Mononuclear cell (primary cell): ENCODE results near the gene EXOC4. TPM values are rescaled to one million over a fixed set of nuclear protein-coding genes. Genes with fewer than 3 reads are reported as not detected.
"Not testable (repeated sequence)": the region's sequence is repeated elsewhere in the genome, so short reads cannot be mapped to it uniquely, and the experiment has no call there.

Experiments used
- H3K27me3 ChIP-seq: 2 replicates; pipeline ENCODE4 v1.6.0; 2011; ENCODE audit warnings: low read length, control low read depth; ENCODE audit not compliant: insufficient read depth
- H3K4me1 ChIP-seq: 2 replicates; pipeline ENCODE4 v1.5.1; 2011; ENCODE audit warnings: mild to moderate bottlenecking, low read length, control low read depth; ENCODE audit not compliant: insufficient read depth
- H3K4me3 ChIP-seq: 2 replicates; pipeline ENCODE4 v1.5.1; 2011; ENCODE audit warnings: mild to moderate bottlenecking, low read length, moderate library complexity
- H3K9me3 ChIP-seq: 2 replicates; pipeline ENCODE4 v1.5.1; 2011; ENCODE audit warnings: low read depth, mild to moderate bottlenecking, control low read depth, low read length
- total RNA-seq: library from RNA; depleted of rRNA; stranded (reverse); fragments of >200 nt; gene quantifications from one replicate; pipeline ENCODE4 v1.2.3, GENCODE V29; 2012

Gene EXOC4
- total RNA-seq, 1 donor, result 106 TPM

DNA sequence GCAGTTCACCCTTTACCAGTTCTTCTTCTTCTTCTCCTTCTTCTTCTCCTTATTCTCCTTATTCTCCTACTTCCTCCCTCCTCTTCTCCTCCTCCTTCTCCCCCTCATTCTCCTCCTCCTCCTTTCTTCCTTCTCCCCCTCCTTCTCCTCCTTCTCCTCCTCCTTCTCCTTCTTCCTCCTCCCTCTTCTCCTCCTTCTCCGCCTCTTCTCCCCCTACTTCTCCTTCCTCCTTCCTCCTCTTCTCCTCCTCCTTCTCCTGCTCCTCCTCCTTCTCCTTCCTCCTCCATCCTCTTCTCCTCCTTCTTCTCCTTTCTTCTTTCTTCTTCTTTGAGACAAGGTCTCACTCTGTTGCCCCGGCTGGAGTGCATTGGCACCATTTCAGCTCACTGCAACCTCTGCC is 816.3 kb downstream of the EXOC4 start:
- no peaks in the 10 kb centered on the region for H3K27me3 ChIP-seq
- H3K9me3 ChIP-seq, result no peaks in the 10 kb centered on the region
- no peak overlapping the region for H3K4me3 ChIP-seq
- H3K4me1 ChIP-seq, result no peaks in the 10 kb centered on the region

DNA sequence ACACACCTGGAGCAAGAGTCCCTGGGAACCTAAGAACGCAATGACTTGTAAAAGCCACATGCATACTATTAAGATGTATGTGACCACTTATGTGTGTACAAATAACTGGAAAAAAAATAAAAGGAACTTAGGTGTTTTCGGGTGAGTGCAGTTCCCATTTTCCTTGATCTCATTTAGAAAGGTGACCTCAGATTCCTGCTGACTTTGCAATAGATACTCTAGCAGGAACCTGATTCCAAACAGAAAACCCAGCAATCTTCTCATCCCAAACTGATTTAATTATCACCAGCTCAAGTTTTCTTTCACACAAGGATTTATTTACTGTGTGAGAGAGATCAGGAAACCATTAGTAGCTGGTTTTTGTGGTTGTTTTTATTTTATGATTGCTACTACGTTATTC is 817.8 kb downstream of the EXOC4 start:
- Histone ChIP-seq H3K9me3 (no peaks in the 10 kb centered on the region), H3K4me1 (no peaks in the 10 kb centered on the region)

DNA sequence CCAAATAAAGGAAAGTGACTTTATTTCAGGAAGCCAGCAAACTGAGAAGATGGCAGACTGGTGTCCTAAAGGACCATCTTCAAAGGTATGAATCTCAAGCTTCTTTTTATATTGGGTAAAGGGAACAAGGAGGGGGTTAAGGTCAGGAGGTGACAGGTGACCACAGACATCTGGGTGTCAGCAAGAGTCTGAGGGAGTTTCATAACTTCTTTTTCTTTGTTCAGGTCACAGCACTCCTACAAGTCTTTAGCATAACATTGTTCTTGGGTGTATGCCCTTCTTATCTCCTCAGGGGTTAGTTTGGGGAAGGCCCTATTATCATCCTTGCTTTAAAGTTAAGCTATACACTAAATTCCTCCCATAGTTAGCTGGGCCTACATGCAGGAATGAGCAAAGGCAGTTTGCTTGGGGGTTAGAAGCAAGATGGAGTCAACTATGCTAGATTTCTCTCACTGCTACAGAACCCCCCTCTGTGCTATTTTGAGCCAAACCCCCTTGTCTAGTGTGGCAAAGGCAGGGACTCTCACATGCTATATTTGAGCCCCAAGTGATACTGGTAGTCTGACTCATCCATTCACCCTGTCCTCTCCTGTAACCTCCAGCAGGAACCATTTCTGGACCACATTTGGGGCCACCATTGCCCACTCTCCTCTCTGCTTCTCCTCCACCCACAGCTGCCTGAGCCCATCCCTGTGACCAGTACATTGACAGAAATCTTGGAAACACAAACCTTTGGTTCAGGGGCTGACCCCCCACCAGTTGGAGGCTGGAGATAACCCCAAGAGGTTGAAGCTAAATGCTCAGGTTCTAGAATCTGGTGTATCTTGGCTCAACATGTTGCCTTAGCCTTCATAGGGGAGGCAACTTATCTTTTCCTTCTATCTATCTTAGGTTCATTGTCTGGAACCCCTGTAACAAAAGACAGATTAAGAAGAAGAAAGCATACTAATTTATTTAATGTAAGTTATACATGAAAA is 818.8 kb downstream of the EXOC4 start:
- no peaks in the 10 kb centered on the region for H3K27me3 ChIP-seq
- no peaks in the 10 kb centered on the region for H3K4me1 ChIP-seq
- no peaks in the 10 kb centered on the region for H3K9me3 ChIP-seq
- no peak overlapping the region for H3K4me3 ChIP-seq

More for the DNA sequence above, 817.8 kb downstream of the EXOC4 start:
- Histone ChIP-seq H3K4me3 (no peak overlapping the region), H3K27me3 (no peaks in the 10 kb centered on the region)

DNA sequence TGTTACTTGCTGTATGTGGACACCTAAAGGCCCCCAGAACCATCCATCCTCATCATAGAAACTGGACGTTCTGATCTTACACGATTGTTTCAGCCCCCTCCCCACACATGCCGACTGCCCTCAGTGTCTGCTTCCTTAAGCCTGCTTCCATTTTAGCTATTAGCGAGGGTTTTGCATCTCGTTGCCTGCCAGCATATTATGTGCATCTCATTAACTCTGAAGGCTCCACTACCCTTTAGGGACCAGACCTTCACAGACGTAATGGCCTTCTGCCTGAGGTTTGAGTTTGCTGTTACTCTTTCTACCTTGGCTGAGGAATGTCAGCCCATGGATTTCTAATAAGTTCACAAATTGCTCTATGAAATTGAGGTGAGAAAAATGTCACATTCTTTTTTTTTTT is 820.4 kb downstream of the EXOC4 start:
- no peaks in the 10 kb centered on the region for H3K27me3 ChIP-seq
- H3K9me3 ChIP-seq, result no peaks in the 10 kb centered on the region
- H3K4me3 ChIP-seq, result no peak overlapping the region
- no peaks in the 10 kb centered on the region for H3K4me1 ChIP-seq

DNA sequence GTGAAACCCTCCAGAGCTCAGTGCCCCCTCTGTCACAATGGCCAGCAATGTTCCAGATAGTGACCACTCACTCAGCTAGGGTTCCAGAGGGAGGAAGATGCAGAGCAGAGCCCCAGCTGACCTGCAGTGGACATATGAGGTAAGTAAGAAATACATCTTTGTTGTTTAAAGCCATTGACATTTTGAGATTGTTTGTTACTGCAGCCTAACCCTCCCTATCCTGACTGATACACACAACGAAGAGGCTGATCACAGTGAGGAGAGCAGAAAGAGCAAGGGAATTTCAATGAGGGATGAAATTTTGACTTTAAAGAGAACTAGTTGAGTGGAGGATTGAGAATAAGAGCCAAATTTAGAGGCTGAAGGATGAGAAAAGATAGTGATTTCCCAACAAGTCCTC is 822.9 kb downstream of the EXOC4 start:
- Histone ChIP-seq H3K9me3 (no peaks in the 10 kb centered on the region), H3K4me3 (no peak overlapping the region), H3K27me3 (no peaks in the 10 kb centered on the region), H3K4me1 (no peaks in the 10 kb centered on the region)

DNA sequence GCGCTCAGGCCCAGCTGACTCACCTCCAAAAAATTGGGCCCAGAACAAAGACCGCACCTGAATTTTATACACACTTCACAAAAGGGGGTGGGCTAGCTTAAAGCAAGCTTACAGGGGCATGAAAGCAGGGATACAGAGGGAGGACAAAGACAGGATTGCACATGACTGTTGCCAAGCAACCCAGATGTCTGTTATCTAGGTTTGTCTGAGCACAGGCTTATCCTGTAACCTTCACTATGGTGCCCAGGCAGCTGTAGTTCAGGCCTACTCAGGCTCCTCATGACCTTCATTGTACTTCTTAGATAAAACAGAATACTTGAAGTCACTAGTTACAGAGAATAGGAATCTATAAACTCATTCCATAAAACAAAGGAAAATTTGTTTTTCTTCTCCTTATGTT is 824.7 kb downstream of the EXOC4 start:
- H3K4me1 ChIP-seq, H3K9me3 ChIP-seq, H3K4me3 ChIP-seq, H3K27me3 ChIP-seq: not testable (repeated sequence)

DNA sequence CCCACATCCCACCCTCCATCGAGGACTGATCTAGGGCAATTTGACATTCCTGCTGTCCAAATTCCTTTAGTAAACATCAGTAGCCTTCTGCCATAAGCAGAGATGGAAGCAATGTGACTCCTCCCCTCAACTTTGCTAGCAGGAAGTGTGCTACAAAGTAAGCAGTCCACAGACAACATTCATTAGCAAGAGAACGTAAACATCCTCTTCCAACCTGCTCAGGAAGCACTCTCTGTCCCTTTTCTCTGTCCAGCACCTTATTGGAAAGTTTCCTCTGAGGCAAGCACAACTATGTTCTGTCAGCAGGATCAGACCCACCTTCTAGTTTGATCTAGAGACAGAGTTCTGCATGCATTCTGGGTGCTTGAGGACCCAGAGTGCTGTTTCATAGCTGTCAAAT is 826.1 kb downstream of the EXOC4 start:
- no peaks in the 10 kb centered on the region for H3K9me3 ChIP-seq
- no peaks in the 10 kb centered on the region for H3K27me3 ChIP-seq
- H3K4me3 ChIP-seq, result no peak overlapping the region
- H3K4me1 ChIP-seq, result peaks cover 4% of the 10 kb centered on the region

DNA sequence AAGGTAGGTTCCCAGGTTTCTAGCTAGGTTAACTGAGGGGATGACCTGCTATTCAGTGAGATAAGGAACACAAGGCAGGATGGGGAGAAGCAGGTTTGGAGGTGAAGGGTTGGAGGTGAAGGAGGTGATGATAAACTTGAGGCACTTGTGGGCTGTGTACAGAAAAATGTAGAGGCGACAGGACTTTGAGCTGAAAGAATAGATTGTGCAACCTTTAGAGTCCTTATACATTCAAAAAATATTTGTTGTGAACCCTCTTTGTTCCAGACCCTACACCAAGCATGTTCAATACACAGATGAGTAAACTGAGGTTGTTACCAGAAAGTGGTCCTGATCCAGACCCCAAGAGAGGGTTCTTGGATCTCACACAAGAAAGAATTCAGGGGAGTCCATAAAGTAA is 828.8 kb downstream of the EXOC4 start:
- H3K9me3 ChIP-seq, result no peaks in the 10 kb centered on the region
- H3K4me3 ChIP-seq, result no peak overlapping the region
- H3K4me1 ChIP-seq, result peaks cover 23% of the 10 kb centered on the region
- H3K27me3 ChIP-seq, result no peaks in the 10 kb centered on the region

DNA sequence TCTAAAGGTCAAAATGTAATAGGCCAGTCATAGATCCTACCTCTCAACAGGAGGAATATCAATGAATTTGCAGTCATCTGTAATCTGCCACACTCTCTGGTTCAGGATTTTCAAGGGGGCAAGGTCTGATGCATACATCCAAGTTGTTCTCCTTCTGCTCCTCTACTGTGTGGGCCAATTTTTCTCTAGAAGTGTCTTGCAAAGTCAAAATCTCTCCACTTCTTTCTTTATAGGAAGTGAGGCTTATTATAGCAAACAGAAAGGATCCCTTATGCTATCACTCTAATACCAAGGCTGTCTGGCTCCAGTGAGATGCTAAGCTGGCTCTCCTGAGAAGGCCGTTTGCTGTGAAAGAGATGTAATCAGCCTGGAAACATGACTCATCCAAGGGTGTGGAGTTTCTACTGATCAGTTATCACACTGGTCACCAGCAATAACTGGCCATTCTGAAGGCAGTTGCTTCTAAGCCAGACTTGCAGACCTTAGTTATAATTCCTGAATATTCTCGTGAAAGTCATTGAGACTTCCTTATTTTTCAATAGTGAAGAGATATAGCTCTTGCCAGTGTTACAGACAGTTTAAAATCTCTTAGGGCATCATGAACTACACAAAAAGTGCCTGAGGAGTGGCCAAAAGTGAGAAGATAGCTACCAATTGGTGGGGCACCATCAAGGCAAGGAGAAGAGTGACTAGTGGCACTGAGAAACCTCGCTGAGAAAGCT is 831.0 kb downstream of the EXOC4 start:
- Histone ChIP-seq H3K4me1 (peaks cover 23% of the 10 kb centered on the region), H3K9me3 (peaks cover 10% of the 10 kb centered on the region), H3K27me3 (no peaks in the 10 kb centered on the region), H3K4me3 (no peak overlapping the region)

DNA sequence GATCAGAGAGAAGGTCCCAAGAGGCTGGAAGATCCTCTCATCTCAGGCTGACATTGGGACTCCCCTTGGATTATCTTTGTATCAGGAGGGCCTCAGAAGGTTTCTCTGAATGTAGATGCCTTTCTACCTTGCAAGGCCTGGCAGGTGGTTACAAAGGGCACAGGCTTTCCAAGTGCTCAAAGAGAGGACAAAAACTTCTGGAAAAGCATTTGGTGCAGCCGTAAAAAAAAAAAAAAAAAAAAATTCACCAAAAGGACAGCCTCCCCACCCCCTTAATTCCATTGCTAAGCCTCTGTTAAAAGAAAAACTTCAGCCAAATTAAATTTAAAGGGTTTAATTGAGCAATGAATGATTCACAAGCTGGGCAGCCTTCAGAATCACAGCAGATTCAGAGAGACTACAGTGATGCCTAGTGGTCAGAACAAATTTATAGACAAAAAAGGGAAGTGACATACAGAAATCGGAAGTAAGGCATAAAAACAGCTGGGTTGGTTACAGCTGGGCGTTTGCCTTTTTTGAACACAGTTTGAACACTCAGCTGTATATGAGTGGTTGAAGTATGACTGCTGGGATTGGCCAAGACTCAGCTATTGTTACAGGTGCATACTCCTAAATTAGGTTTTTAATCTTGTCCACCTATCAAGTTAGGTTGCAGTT is 831.7 kb downstream of the EXOC4 start:
- H3K4me1 ChIP-seq, result peaks cover 23% of the 10 kb centered on the region
- peaks cover 17% of the 10 kb centered on the region for H3K9me3 ChIP-seq
- no peak overlapping the region for H3K4me3 ChIP-seq
- H3K27me3 ChIP-seq, result no peaks in the 10 kb centered on the region

DNA sequence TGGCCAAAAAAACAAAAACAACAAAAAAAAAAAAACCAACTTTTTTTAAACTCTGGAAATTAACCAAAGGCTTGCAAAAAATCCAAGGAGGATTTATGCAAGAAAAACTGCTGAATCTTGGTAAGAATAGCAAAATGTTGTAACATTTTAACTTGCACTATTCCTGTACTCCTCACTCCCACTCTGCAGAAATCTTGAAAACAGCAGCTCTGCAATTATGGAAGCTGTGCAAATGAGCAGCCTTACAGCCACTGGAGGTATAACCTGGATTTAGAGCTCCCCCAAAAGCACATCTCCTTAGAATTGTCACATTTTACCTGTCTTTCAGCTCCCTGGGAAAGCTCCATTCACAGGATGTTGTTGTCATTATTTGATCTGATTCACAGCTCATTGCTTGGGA is 832.4 kb downstream of the EXOC4 start:
- Histone ChIP-seq H3K9me3 (peaks cover 24% of the 10 kb centered on the region), H3K4me3 (no peak overlapping the region), H3K27me3 (no peaks in the 10 kb centered on the region), H3K4me1 (peaks cover 23% of the 10 kb centered on the region)

DNA sequence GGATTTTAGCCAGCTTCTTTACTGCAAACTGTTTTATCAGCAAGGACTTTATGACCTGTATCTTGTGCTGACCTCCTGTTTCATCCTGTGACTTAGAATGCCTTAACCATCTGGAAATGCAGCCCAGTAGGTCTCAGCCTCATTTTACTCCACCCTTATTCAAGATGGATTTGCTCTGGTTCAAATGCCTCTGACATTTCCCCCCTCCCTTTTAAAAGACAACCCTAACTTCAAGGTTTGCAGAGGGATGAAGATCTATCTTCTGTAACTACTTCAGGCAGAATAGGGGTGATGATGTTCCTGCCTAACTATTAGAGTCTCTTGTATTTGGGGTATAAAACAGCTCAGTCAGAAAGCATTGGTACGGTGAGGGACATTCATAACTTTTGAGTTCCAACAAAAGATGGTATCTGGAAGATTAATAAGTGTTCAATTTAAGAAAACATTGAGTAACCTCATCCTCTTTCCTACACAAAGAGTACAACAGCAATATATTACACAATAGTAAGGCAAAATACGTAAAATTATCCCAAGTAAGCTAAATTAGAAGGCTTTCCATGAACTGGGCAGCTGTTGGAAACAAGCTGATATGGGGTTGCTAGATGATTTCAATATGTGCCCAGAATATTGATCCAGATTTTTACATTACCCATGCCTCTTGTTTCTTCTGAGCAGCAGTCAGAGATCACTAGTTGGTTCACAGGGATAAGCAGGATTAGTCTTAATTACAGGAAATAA is 834.3 kb downstream of the EXOC4 start:
- Histone ChIP-seq H3K4me1 (peaks cover 23% of the 10 kb centered on the region), H3K9me3 (peaks cover 25% of the 10 kb centered on the region), H3K27me3 (no peaks in the 10 kb centered on the region), H3K4me3 (no peak overlapping the region)

DNA sequence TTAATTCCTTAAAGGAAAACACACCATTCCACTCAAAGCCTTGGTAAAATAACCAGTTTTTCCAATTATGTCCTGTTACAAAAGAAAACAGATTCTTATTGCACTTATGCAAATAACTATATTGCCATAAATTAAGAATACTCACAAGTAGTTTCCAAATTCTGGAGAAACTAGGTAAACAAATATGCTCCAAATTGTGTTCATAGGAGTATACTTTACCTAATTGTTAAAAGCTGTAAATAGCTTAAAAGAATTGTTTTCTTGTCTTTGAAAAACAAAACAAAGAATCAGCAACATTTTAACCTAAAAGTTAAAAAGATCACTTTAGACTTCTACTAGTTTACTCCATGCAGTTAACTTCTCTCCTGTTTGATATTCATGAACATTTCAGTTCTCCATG is 835.3 kb downstream of the EXOC4 start:
- H3K4me3 ChIP-seq, result no peak overlapping the region
- H3K27me3 ChIP-seq, result no peaks in the 10 kb centered on the region
- peaks cover 25% of the 10 kb centered on the region for H3K9me3 ChIP-seq
- H3K4me1 ChIP-seq, result peaks cover 23% of the 10 kb centered on the region

DNA sequence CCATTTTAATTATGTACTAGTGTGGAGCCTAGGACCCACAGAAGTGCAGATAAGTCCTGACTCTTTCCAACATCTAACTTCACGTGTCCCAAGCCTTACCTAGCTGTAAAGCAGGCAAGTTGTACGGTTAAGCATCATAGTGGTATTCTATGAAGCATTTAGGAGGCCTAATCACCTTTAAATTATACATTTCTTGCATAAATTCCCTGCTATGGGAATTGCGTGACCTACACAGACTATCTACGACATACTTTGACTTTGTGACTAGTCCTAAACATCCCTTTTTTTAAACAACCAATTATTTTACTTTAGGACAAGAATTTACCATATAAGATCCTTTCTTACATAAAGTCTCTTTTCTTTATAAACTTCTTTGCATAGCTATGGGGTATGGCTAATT is 836.6 kb downstream of the EXOC4 start:
- Histone ChIP-seq H3K4me1 (peaks cover 14% of the 10 kb centered on the region), H3K9me3 (peaks cover 25% of the 10 kb centered on the region), H3K27me3 (no peaks in the 10 kb centered on the region), H3K4me3 (no peak overlapping the region)

DNA sequence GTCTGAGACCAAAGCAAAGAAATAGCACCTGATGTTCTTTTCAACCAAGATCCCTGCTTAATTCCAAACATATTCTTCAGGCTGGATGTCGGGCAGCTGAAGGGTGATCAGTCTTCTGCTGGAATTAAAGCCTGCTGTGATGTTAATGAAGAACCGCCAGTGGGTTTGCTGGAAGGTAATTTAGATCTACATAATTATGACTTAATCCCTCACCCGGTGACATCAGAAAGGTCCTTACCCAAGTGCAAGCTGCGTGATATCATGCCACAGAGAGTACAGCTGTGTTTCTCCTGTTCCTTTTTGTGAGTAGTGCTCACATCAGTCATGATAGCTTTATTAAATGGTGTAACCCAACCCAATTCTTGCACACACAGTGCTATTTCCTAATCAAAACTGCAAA is 845.2 kb downstream of the EXOC4 start:
- Histone ChIP-seq H3K4me3 (no peak overlapping the region), H3K27me3 (no peaks in the 10 kb centered on the region), H3K9me3 (no peaks in the 10 kb centered on the region), H3K4me1 (no peaks in the 10 kb centered on the region)
